PC-3 (cell line): ENCODE results near the gene FAHD1. TPM values are rescaled to one million over a fixed set of nuclear protein-coding genes. Genes with fewer than 3 reads are reported as not detected.

Source experiments
- ATAC-seq: fragments of 200-7000 bp; cut with Tn5 transposase; 2 replicates; pipeline ENCODE4 v1.9.1; 2020; ENCODE audit warnings: mild to moderate bottlenecking, moderate library complexity
- BruUV-seq: library from RNA; stranded (reverse); fragments of 400-500 nt; replicated peaks from 2 replicates; lab custom pipeline; 2021; lab: Mats Ljungman, UMichigan
- CTCF ChIA-PET: fragments of 300-600 bp; sonication (Branson Sonifier 250); formaldehyde crosslinking; loops from one replicate; lab custom pipeline; 2022; ENCODE audit warnings: antibody characterized with exemption; lab: Charles Lee
- POLR2A ChIA-PET: fragments of 300-600 bp; sonication (Branson Sonifier 250); formaldehyde crosslinking; loops from one replicate; lab custom pipeline; 2022; ENCODE audit warnings: antibody characterized with exemption; ENCODE audit not compliant: unreplicated experiment; lab: Charles Lee
- DNase-seq: peaks from one replicate; pipeline ENCODE4 v3.0.0-alpha.2; 2015
- H2AFZ ChIP-seq: fragments of 300-600 bp; sonication (generic); 2 replicates; pipeline ENCODE4 v1.6.0; 2016; ENCODE audit warnings: antibody characterized with exemption, low read length
- H3F3A ChIP-seq: fragments of 300-600 bp; sonication (generic); one replicate; pipeline ENCODE4 v1.6.0; 2017; ENCODE audit warnings: antibody characterized with exemption, low read length, control low read depth, mild to moderate bottlenecking; ENCODE audit not compliant: unreplicated experiment
- H3K27ac ChIP-seq: fragments of 300-600 bp; sonication (generic); 2 replicates; pipeline ENCODE4 v1.5.1; 2016; ENCODE audit warnings: mild to moderate bottlenecking, low read length
- H3K27me3 ChIP-seq: fragments of 300-600 bp; sonication (generic); 2 replicates; pipeline ENCODE4 v1.6.1; 2016; ENCODE audit warnings: low read length, mixed read lengths
- H3K36me3 ChIP-seq: fragments of 300-600 bp; sonication (generic); 2 replicates; pipeline ENCODE4 v1.6.1; 2016; ENCODE audit warnings: low read depth, mixed run types, low read length, mixed read lengths
- H3K4me1 ChIP-seq: fragments of 300-600 bp; sonication (generic); 2 replicates; pipeline ENCODE4 v1.5.1; 2016; ENCODE audit warnings: low read length; ENCODE audit not compliant: insufficient read depth
- H3K4me2 ChIP-seq: fragments of 300-600 bp; sonication (generic); 2 replicates; pipeline ENCODE4 v1.6.0; 2016; ENCODE audit warnings: low read length
- H3K4me3 ChIP-seq: fragments of 300-600 bp; sonication (generic); 2 replicates; pipeline ENCODE4 v1.5.1; 2016; ENCODE audit warnings: mild to moderate bottlenecking, low read length, mixed read lengths
- H3K79me2 ChIP-seq: fragments of 300-600 bp; sonication (generic); 2 replicates; pipeline ENCODE4 v1.6.1; 2017; ENCODE audit warnings: low read length, mixed read lengths
- H3K9ac ChIP-seq: fragments of 300-600 bp; sonication (generic); 2 replicates; pipeline ENCODE4 v1.6.0; 2016; ENCODE audit warnings: mild to moderate bottlenecking, low read length
- H3K9me2 ChIP-seq: fragments of 300-600 bp; sonication (generic); replicated peaks from 2 replicates; pipeline ENCODE4 v1.6.1; 2016; ENCODE audit warnings: mixed run types, low read length, mixed read lengths
- H3K9me3 ChIP-seq: fragments of 300-600 bp; sonication (generic); 2 replicates; pipeline ENCODE4 v1.6.1; 2016; ENCODE audit warnings: low read length, mixed read lengths
- H4K20me1 ChIP-seq: fragments of 300-600 bp; sonication (generic); 2 replicates; pipeline ENCODE4 v1.6.1; 2016; ENCODE audit warnings: low read length, mixed read lengths
- EZH2 ChIP-seq: fragments of 300-600 bp; sonication (generic); IDR thresholded peaks from one replicate; pipeline ENCODE4 v1.6.1; 2017; ENCODE audit warnings: antibody characterized with exemption, mild to moderate bottlenecking, low read length; ENCODE audit not compliant: unreplicated experiment
- EZH2phosphoT487 ChIP-seq: fragments of 300-600 bp; sonication (generic); IDR thresholded peaks from 2 replicates; pipeline ENCODE4 v1.6.1; 2018; ENCODE audit warnings: mild to moderate bottlenecking, antibody characterized with exemption, low read length, borderline replicate concordance
- intact Hi-C: fragments of 100-400 bp; cut with micrococcal nuclease; formaldehyde crosslinking; loops from 2 replicates; pipeline ENCODE4 v1.9.0; 2023
- total RNA-seq: library from RNA; depleted of rRNA; stranded (reverse); fragments of >200 nt; gene quantifications from 2 replicates; pipeline ENCODE4 v1.2.3, GENCODE V29; 2014
- TF ChIP-seq, protein P1 (sequence below): fragments of 300-600 bp; sonication (generic); conservative IDR thresholded peaks from 2 replicates; pipeline ENCODE4 v1.5.1; 2017; ENCODE audit warnings: antibody characterized with exemption, low read depth, mild to moderate bottlenecking, low read length

FAHD1 gene
- total RNA-seq, 1 experiment from 2014 or later, result 37.5 TPM

DNA sequence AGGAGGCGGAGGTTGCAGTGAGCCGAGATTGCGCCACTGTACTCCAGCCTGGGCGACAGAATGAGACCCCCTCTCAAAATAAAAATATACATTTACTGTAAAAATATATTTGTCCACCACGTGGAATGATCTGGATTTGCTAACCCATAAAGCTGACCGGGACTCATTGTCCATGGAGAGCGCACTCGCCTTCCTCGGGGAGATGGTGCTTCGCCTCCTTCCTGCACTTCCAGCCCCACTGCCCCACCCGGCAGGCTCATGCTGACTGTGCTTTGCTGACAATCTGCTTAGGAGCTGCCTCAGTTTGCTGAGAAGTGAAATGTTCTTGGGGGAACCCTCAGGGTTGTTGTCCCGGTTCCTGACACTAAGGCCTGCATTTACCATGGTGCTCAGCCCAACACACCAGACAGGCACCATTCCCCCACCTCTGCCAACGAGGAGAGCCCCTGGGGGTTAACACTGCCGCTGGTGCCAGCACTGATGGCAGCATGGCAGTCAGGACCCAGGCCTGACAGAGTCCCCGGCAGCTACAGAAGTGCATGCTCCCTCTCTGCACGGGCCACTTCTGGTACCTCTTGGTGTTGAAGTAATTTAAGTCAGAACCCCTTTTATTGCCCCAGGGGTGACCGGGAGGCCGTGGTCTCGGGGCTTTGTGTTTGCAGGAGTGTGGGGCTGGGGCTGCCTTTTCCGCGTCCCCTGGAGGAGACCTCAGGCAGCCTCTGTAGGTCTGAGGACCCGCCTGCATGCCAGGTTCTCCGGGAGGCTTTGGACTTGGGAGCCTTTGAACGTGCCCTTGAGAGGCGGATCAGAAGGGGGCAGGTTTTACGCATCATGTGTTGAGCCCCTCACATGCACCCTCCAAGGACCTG lies 41.8 kb upstream of the FAHD1 start:
- Histone ChIP-seq H3K4me3 (no peak overlapping the region), H3K36me3 (no peaks in the 10 kb centered on the region), H4K20me1 (no peaks in the 10 kb centered on the region), H3K9ac (no peak overlapping the region), H2AFZ (no peak overlapping the region), H3F3A (no peaks in the 10 kb centered on the region), H3K4me2 (no peak overlapping the region), H3K9me2 (no peaks in the 10 kb centered on the region), H3K9me3 (no peaks in the 10 kb centered on the region), H3K27ac (no peak overlapping the region), H3K4me1 (peaks cover 11% of the 10 kb centered on the region; the same call in 1 of the 2 replicates), H3K27me3 (no peaks in the 10 kb centered on the region), H3K79me2 (peaks cover 49% of the 10 kb centered on the region)
- no TSS peak for BruUV-seq
- ChIA-PET CTCF (interaction anchor here (0.7 kb wide), 1 partner anchor 429 kb away, joined by 3 read pairs; the partner anchor contains the start of gene PGP), POLR2A (no interaction called here)
- intact Hi-C loops, result no loop called here
- DNase-seq (no peak), ATAC-seq (no peak)
- TF ChIP-seq EZH2 (no peak), EZH2phosphoT487 (no peak)
- TF ChIP-seq, protein P1, sequence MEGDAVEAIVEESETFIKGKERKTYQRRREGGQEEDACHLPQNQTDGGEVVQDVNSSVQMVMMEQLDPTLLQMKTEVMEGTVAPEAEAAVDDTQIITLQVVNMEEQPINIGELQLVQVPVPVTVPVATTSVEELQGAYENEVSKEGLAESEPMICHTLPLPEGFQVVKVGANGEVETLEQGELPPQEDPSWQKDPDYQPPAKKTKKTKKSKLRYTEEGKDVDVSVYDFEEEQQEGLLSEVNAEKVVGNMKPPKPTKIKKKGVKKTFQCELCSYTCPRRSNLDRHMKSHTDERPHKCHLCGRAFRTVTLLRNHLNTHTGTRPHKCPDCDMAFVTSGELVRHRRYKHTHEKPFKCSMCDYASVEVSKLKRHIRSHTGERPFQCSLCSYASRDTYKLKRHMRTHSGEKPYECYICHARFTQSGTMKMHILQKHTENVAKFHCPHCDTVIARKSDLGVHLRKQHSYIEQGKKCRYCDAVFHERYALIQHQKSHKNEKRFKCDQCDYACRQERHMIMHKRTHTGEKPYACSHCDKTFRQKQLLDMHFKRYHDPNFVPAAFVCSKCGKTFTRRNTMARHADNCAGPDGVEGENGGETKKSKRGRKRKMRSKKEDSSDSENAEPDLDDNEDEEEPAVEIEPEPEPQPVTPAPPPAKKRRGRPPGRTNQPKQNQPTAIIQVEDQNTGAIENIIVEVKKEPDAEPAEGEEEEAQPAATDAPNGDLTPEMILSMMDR, result no peak

- intact Hi-C loops, result no loop called here
- Histone ChIP-seq H3K9me3 (no peaks in the 10 kb centered on the region), H2AFZ (no peak overlapping the region)
These were observed 41.2 kb upstream of the FAHD1 start for GRCh38 chr16:1785846-1786170.

More at GRCh38 chr16:1785846-1786170, 41.2 kb upstream of the FAHD1 start:
- Histone ChIP-seq H3K4me2 (no peak overlapping the region), H3K9me2 (no peaks in the 10 kb centered on the region), H3F3A (no peaks in the 10 kb centered on the region), H3K79me2 (peaks cover 48% of the 10 kb centered on the region), H3K4me1 (peaks cover 7% of the 10 kb centered on the region; the same call in 1 of the 2 replicates), H3K36me3 (no peaks in the 10 kb centered on the region), H3K9ac (no peak overlapping the region), H3K4me3 (no peak overlapping the region), H3K27ac (no peak overlapping the region), H3K27me3 (no peaks in the 10 kb centered on the region), H4K20me1 (no peaks in the 10 kb centered on the region)
- ChIA-PET POLR2A (no interaction called here), CTCF (no interaction called here)
- TF ChIP-seq EZH2 (no peak), EZH2phosphoT487 (no peak)
- TF ChIP-seq, protein P1, result no peak
- BruUV-seq, result no TSS peak
- no peak for ATAC-seq
- DNase-seq, result no peak
